ENCODE measurements around the gene TMEM179. TPM values are rescaled to one million over a fixed set of nuclear protein-coding genes. Genes with fewer than 3 reads are reported as not detected.
A peak's percentile ranks its signal among the peaks of the same experiment; 100 is the strongest.

Gene TMEM179
- total and polyA plus RNA-seq, 2 of the 8 experiments (the other 6 are each of a cell fraction or from before 2014, with no cell fraction given): 2.9 to 4.0 TPM

DNA sequence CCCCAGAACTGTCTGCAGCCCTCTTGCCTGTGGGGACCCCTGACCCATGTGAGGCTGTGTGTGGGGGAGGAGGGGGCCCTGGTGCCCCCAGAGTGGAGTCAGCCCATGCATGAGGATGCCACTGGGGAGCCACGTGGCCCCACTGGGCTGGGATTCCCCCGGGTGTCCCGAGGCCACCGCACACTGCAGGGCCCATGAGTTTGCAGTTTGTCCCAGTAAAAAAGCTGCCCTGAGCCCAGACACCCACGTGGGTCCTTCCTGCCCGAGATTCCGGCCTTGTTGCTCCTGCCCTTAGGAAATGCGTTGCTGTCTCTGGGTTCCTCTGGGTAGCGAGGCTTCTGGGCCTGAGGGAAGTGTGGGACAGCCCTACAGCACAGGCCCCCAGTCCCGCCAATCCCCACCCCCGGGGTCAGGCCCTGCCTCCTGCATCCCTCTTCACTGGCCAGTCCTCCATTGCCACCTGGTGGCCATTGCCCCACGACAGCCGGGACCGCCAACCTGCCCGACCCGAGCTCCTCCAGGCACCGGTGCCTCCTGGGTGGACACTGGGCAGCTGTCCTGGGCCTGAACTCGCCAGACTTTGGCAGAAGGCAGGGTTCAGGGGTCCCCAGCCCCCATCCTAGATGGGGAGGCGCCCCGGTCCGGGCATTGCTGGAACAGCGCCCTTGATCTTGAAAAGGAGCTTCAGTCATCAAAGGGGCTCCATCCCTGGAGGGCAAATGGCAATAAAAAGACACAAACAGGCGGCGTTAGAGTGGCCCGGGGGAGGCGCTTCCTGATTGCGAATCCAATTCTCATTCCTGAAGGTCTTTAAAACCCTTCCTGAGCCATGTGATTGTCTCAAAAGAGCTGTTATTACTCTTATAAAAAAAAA lies 40.6 kb downstream of the TMEM179 start:
- H2BK15ac ChIP-seq (ENCODE audit: low read length): peak overlapping the region; percentile 90; the same call in 1 of the 2 replicates
- H2BK5ac ChIP-seq (ENCODE audit: low read depth, low read length): no peak overlapping the region
- DNase-seq (ENCODE audit: low read depth in 1 of 2, low spot score in 2 of 2) (peak; percentile 66 to 96), FAIRE-seq (no peak)
- no peak overlapping the region for H3K4ac ChIP-seq (replicated peaks; ENCODE audit: insufficient read length, low read depth, low read length)
- H3K4me1 ChIP-seq (replicated peaks in 1 of 4; ENCODE audit: control insufficient read depth in 3 of 4, insufficient read depth in 4 of 4, low read length in 3 of 4): peaks cover 0 to 6% (median under 1%) of the 10 kb centered on the region in 4 experiments; a peak in 3 of 7 replicates
- H3K9me3 ChIP-seq (ENCODE audit: insufficient read depth in 2 of 2, low read depth in 1 of 2, low read length in 1 of 2): no peaks in the 10 kb centered on the region
- H3K56ac ChIP-seq (replicated peaks; ENCODE audit: insufficient read length, low read depth, low read length): no peak overlapping the region
- H3K27ac ChIP-seq (ENCODE audit: low read depth, low read length): no peak overlapping the region
- ChIA-PET POLR2A (ENCODE audit: partially characterized antibody) (interaction anchor here (0.5 to 1.6 kb wide), 3 partner anchors 8 to 100 kb away, joined by 3 read pairs; no protein-coding TSS in a partner anchor), CTCF (ENCODE audit: partially characterized antibody) (interaction anchor here (0.6 to 2.4 kb wide), 63 partner anchors 9 to 663 kb away, joined by 3 to 18 read pairs (median 4); no protein-coding TSS in a partner anchor)
- no peak overlapping the region for H3K23ac ChIP-seq (ENCODE audit: insufficient read length)
- H3K4me2 ChIP-seq (ENCODE audit: insufficient read depth in 1 of 2, low read depth in 2 of 2, low read length in 2 of 2): peak overlapping the region in 1 of 2 experiments; percentile 40; a peak in 1 of 4 replicates
- no peaks in the 10 kb centered on the region for H3K23me2 ChIP-seq (ENCODE audit: low read depth, low read length)
- no peak overlapping the region for H2BK120ac ChIP-seq (replicated peaks; ENCODE audit: low read depth, low read length)
- H4K8ac ChIP-seq (ENCODE audit: extremely low read depth, insufficient read depth, low read length): no peak overlapping the region
- H2AK5ac ChIP-seq (ENCODE audit: low read depth, low read length): no peak overlapping the region
- H2AFZ ChIP-seq (ENCODE audit: low read length): peak overlapping the region; percentile 68; the same call in 1 of the 2 replicates
- no peaks in the 10 kb centered on the region for H3K36me3 ChIP-seq (ENCODE audit: control insufficient read depth in 2 of 4, insufficient read depth in 4 of 4, low read length in 3 of 4)
- no peak overlapping the region for H3K9ac ChIP-seq (replicated peaks in 1 of 4; ENCODE audit: extremely low read depth in 1 of 4, low read depth in 3 of 4, low read length in 3 of 4)
- no peak overlapping the region for H4K91ac ChIP-seq (replicated peaks; ENCODE audit: insufficient read length, low read length)
- no peaks in the 10 kb centered on the region for H3K79me2 ChIP-seq (ENCODE audit: control insufficient read depth in 1 of 2, insufficient read depth in 2 of 2, low read length in 2 of 2)
- peaks cover 0 to 4% of the 10 kb centered on the region in 2 experiments for H4K20me1 ChIP-seq (replicated peaks in 1 of 2; ENCODE audit: control insufficient read depth in 1 of 2, insufficient read depth in 2 of 2, low read length in 2 of 2)
- no peaks in the 10 kb centered on the region for H3K79me1 ChIP-seq (ENCODE audit: low read depth, low read length)
- no peak overlapping the region for H3K14ac ChIP-seq (ENCODE audit: insufficient read length)
- H3K4me3 ChIP-seq (ENCODE audit: extremely low read depth in 1 of 4, insufficient read depth in 2 of 4, low read depth in 3 of 4, low read length in 4 of 4): no peak overlapping the region
- 52% methylated on average over 19 of the region's 27 CpGs; no CpG with 5 or more reads in 1 of the 2 experiments for WGBS, 2 experiments (ENCODE audit: extremely low coverage in 1 of 2, insufficient coverage in 1 of 2, insufficient read length in 1 of 2, insufficient replicate concordance in 2 of 2, low coverage in 1 of 2, low lambda C conversion rate in 2 of 2, missing lambda C conversion rate in 1 of 2)
- no peak overlapping the region for H4K5ac ChIP-seq (ENCODE audit: insufficient read length, low read depth, low read length)
- H2BK12ac ChIP-seq (ENCODE audit: low read depth, low read length): no peak overlapping the region
- H3K27me3 ChIP-seq (replicated peaks in 1 of 4; ENCODE audit: control insufficient read depth in 3 of 4, extremely low read depth in 1 of 4, insufficient read depth in 3 of 4, low read length in 3 of 4): no peaks in the 10 kb centered on the region; a peak in 2 of 7 replicates
- H3K18ac ChIP-seq (ENCODE audit: extremely low read depth, low read length): no peak overlapping the region
- H2BK20ac ChIP-seq (ENCODE audit: low read length): no peak overlapping the region
- TF ChIP-seq, protein P1, sequence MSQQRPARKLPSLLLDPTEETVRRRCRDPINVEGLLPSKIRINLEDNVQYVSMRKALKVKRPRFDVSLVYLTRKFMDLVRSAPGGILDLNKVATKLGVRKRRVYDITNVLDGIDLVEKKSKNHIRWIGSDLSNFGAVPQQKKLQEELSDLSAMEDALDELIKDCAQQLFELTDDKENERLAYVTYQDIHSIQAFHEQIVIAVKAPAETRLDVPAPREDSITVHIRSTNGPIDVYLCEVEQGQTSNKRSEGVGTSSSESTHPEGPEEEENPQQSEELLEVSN (IDR thresholded peaks at IDR 0.05): no peak; the same call in 1 of the 2 replicates
- TF ChIP-seq CBX8 (IDR thresholded peaks at IDR 0.05; ENCODE audit: borderline replicate concordance, low read depth, low read length) (no peak), JUN (IDR thresholded peaks at IDR 0.05; ENCODE audit: low read depth, low read length) (no peak), PHF8 (conservative IDR thresholded peaks at IDR 0.05; ENCODE audit: low read depth, low read length) (no peak), SP4 (IDR thresholded peaks at IDR 0.05; ENCODE audit: low read length) (no peak), BCL11A (IDR thresholded peaks at IDR 0.05; ENCODE audit: low read depth in 2 of 2, low read length in 2 of 2) (no peak), GTF2F1 (IDR thresholded peaks at IDR 0.05; ENCODE audit: borderline replicate concordance, low read depth, low read length) (no peak), CEBPB (IDR thresholded peaks at IDR 0.05; ENCODE audit: low read depth, low read length) (no peak)
- TF ChIP-seq, protein P2, sequence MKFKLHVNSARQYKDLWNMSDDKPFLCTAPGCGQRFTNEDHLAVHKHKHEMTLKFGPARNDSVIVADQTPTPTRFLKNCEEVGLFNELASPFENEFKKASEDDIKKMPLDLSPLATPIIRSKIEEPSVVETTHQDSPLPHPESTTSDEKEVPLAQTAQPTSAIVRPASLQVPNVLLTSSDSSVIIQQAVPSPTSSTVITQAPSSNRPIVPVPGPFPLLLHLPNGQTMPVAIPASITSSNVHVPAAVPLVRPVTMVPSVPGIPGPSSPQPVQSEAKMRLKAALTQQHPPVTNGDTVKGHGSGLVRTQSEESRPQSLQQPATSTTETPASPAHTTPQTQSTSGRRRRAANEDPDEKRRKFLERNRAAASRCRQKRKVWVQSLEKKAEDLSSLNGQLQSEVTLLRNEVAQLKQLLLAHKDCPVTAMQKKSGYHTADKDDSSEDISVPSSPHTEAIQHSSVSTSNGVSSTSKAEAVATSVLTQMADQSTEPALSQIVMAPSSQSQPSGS (IDR thresholded peaks at IDR 0.05; ENCODE audit: low read length): no peak

All from H1 (cell line).